Measurements from ENCODE around the gene MACROH2A1.

DNA sequence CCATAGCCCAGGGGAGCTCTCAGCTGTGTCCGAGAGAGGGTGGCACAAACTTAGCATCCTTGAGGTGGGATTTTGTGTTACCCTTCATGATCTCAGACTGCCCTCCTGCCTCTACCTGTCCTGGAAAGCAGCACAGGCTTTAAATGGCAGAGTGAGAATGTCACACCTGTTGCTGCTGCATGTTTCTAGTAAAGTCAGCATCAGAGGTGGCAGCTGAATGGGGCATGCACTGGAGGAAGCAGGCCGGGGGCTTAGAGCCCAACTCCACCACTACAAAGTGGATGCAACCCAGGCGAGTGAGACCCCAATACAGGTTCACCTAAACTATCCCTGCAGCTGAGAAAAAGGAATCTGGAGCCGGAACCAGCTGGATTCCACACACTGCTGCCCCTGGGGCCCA, 51.6 kb downstream of the MACROH2A1 start:
- TF ChIP-seq ZC3H10 (CRISPR knock-in tag; IDR thresholded peaks at IDR 0.05) (no peak), ARNTL (CRISPR knock-in tag; IDR thresholded peaks at IDR 0.05; ENCODE audit: borderline replicate concordance, low read depth) (no peak), OSR1 (CRISPR knock-in tag; IDR thresholded peaks at IDR 0.05) (no peak), TOX (CRISPR knock-in tag; IDR thresholded peaks at IDR 0.05; ENCODE audit: borderline replicate concordance) (no peak), ISL1 (CRISPR knock-in tag; IDR thresholded peaks at IDR 0.05) (no peak), CSDC2 (CRISPR knock-in tag; IDR thresholded peaks at IDR 0.05) (no peak), SNAI2 (CRISPR knock-in tag; IDR thresholded peaks at IDR 0.05) (no peak), ESRRG (CRISPR knock-in tag; IDR thresholded peaks at IDR 0.05) (no peak)
- TF ChIP-seq, protein P1, sequence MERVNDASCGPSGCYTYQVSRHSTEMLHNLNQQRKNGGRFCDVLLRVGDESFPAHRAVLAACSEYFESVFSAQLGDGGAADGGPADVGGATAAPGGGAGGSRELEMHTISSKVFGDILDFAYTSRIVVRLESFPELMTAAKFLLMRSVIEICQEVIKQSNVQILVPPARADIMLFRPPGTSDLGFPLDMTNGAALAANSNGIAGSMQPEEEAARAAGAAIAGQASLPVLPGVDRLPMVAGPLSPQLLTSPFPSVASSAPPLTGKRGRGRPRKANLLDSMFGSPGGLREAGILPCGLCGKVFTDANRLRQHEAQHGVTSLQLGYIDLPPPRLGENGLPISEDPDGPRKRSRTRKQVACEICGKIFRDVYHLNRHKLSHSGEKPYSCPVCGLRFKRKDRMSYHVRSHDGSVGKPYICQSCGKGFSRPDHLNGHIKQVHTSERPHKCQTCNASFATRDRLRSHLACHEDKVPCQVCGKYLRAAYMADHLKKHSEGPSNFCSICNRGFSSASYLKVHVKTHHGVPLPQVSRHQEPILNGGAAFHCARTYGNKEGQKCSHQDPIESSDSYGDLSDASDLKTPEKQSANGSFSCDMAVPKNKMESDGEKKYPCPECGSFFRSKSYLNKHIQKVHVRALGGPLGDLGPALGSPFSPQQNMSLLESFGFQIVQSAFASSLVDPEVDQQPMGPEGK (CRISPR knock-in tag; IDR thresholded peaks at IDR 0.05; ENCODE audit: borderline replicate concordance): no peak
- TF ChIP-seq, protein P2, sequence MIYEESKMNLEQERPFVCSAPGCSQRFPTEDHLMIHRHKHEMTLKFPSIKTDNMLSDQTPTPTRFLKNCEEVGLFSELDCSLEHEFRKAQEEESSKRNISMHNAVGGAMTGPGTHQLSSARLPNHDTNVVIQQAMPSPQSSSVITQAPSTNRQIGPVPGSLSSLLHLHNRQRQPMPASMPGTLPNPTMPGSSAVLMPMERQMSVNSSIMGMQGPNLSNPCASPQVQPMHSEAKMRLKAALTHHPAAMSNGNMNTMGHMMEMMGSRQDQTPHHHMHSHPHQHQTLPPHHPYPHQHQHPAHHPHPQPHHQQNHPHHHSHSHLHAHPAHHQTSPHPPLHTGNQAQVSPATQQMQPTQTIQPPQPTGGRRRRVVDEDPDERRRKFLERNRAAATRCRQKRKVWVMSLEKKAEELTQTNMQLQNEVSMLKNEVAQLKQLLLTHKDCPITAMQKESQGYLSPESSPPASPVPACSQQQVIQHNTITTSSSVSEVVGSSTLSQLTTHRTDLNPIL (CRISPR knock-in tag; IDR thresholded peaks at IDR 0.05; ENCODE audit: low read depth): no peak
- TF ChIP-seq, protein P3, sequence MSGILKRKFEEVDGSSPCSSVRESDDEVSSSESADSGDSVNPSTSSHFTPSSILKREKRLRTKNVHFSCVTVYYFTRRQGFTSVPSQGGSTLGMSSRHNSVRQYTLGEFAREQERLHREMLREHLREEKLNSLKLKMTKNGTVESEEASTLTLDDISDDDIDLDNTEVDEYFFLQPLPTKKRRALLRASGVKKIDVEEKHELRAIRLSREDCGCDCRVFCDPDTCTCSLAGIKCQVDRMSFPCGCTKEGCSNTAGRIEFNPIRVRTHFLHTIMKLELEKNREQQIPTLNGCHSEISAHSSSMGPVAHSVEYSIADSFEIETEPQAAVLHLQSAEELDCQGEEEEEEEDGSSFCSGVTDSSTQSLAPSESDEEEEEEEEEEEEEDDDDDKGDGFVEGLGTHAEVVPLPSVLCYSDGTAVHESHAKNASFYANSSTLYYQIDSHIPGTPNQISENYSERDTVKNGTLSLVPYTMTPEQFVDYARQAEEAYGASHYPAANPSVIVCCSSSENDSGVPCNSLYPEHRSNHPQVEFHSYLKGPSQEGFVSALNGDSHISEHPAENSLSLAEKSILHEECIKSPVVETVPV (CRISPR knock-in tag; IDR thresholded peaks at IDR 0.05): no peak

All from SK-N-SH treated with all-trans-retinoic acid at 6 μM for 48 hours (cell line).